GM12878 (cell line): ENCODE measurements around the gene SEMA3C. TPM values are rescaled to one million over a fixed set of nuclear protein-coding genes. Genes with fewer than 3 reads are reported as not detected.

Experiments
- ATAC-seq: fragments of 200-7000 bp; cut with Tn5 transposase; 3 replicates; pipeline ENCODE4 v1.9.1; 2020; ENCODE audit warnings: mild to moderate bottlenecking, moderate library complexity
- BruUV-seq: library from RNA; stranded (reverse); fragments of 400-500 nt; replicated peaks from 2 replicates; lab custom pipeline; 2021; lab: Mats Ljungman, UMichigan
- CTCF ChIA-PET: fragments of 300-600 bp; sonication (Branson Sonifier 250); formaldehyde crosslinking; extraction: SDS; loops from one replicate; lab custom pipeline; 2021; ENCODE audit warnings: inconsistent platforms; lab: Yijun Ruan, JAX
- POLR2A ChIA-PET: fragments of 350-600 bp; formaldehyde crosslinking; extraction: SDS; loops from one replicate; lab custom pipeline; 2021; ENCODE audit warnings: inconsistent platforms; lab: Charles Lee
- RAD21 ChIA-PET: fragments of 300-600 bp; sonication (Branson Sonifier 250); formaldehyde crosslinking; loops from one replicate; lab custom pipeline; 2023; ENCODE audit warnings: antibody characterized with exemption; ENCODE audit not compliant: unreplicated experiment; lab: Charles Lee
- SMC1A ChIA-PET: fragments of 300-600 bp; sonication (Branson Sonifier 250); formaldehyde crosslinking; loops from one replicate; lab custom pipeline; 2023; ENCODE audit not compliant: unreplicated experiment, uncharacterized antibody; lab: Charles Lee
- DNase-seq: peaks from one replicate; pipeline ENCODE4 v3.0.0-alpha.2; 2011; ENCODE audit warnings: low read depth, low spot score
- FAIRE-seq: peaks from 3 replicates; lab custom pipeline; 2011; peaks lifted over from hg19 to GRCh38; lab: Jason Lieb, UNC
- H2AFZ ChIP-seq: 2 replicates; pipeline ENCODE4 v1.6.0; 2011; ENCODE audit warnings: low read depth, low read length, control low read depth; ENCODE audit not compliant: control insufficient read depth
- H3K27ac ChIP-seq: 2 replicates; pipeline ENCODE4 v1.5.1; 2011; ENCODE audit warnings: control low read depth; ENCODE audit not compliant: control insufficient read depth, insufficient read depth
- H3K27me3 ChIP-seq, 2 experiments: replicated peaks in 1 of 2; 2 replicates each; pipeline versions ENCODE4 v1.6.0 to v1.6.1; 2011; ENCODE audit warnings: low read length in 1 of 2; ENCODE audit not compliant: control insufficient read depth in 2 of 2, insufficient read depth in 2 of 2
- H3K36me3 ChIP-seq, 2 experiments: 2 replicates each; pipeline ENCODE4 v1.5.1; 2011; ENCODE audit warnings: low read length in 1 of 2; ENCODE audit not compliant: control insufficient read depth in 2 of 2, insufficient read depth in 2 of 2
- H3K4me1 ChIP-seq: 2 replicates; pipeline ENCODE4 v1.6.1; 2011; ENCODE audit warnings: mild to moderate bottlenecking, low read length, moderate library complexity, mixed read lengths; ENCODE audit not compliant: control insufficient read depth, insufficient read depth
- H3K4me2 ChIP-seq: 2 replicates; pipeline ENCODE4 v1.6.0; 2011; ENCODE audit warnings: control low read depth; ENCODE audit not compliant: control insufficient read depth, insufficient read depth
- H3K4me3 ChIP-seq: fragments of 200-600 bp; sonication (generic); 2 replicates; pipeline ENCODE4 v1.5.1; 2016
- H3K79me2 ChIP-seq: 2 replicates; pipeline ENCODE4 v1.6.0; 2011; ENCODE audit warnings: low read length; ENCODE audit not compliant: control insufficient read depth, insufficient read depth
- H3K9ac ChIP-seq: 2 replicates; pipeline ENCODE4 v1.8.0; 2011; ENCODE audit warnings: low read length, control low read depth, mixed read lengths; ENCODE audit not compliant: control insufficient read depth, insufficient read depth
- H3K9me3 ChIP-seq: replicated peaks from 3 replicates; pipeline ENCODE4 v1.5.1; 2011; ENCODE audit warnings: mild to moderate bottlenecking, low read length; ENCODE audit not compliant: control insufficient read depth, insufficient read depth
- H4K20me1 ChIP-seq: 2 replicates; pipeline ENCODE4 v1.6.0; 2011; ENCODE audit not compliant: control insufficient read depth, insufficient read depth
- BCLAF1 ChIP-seq: fragments of 450-650 bp; IDR thresholded peaks from 2 replicates; pipeline ENCODE4 v1.6.1; 2017; ENCODE audit warnings: antibody characterized with exemption, mild to moderate bottlenecking, moderate library complexity
- CBFB ChIP-seq: IDR thresholded peaks from 2 replicates; pipeline ENCODE4 v1.6.1; 2016; ENCODE audit warnings: antibody characterized with exemption, low read depth
- E4F1 ChIP-seq: fragments of 450-650 bp; IDR thresholded peaks from 2 replicates; pipeline ENCODE4 v1.6.1; 2018; ENCODE audit warnings: borderline replicate concordance, mild to moderate bottlenecking; ENCODE audit not compliant: partially characterized antibody
- ESRRA ChIP-seq: IDR thresholded peaks from 2 replicates; pipeline ENCODE4 v1.6.1; 2012; ENCODE audit warnings: mild to moderate bottlenecking, low read length, improper control_type of control experiment
- HCFC1 ChIP-seq: fragments of 150-350 bp; IDR thresholded peaks from 2 replicates; pipeline ENCODE4 v1.6.1; 2014; ENCODE audit warnings: low read length
- NFYA ChIP-seq: IDR thresholded peaks from 2 replicates; pipeline ENCODE4 v1.6.1; 2011; ENCODE audit warnings: low read depth, mild to moderate bottlenecking, low read length, improper control_type of control experiment, borderline replicate concordance
- NKRF ChIP-seq: fragments of 450-650 bp; conservative IDR thresholded peaks from 2 replicates; pipeline ENCODE4 v1.6.1; 2017; ENCODE audit warnings: mild to moderate bottlenecking, moderate library complexity
- SMAD5 ChIP-seq: IDR thresholded peaks from 2 replicates; pipeline ENCODE4 v1.6.1; 2016; ENCODE audit warnings: antibody characterized with exemption, low read depth
- SMARCA5 ChIP-seq: fragments of 450-650 bp; IDR thresholded peaks from 2 replicates; pipeline ENCODE4 v1.6.1; 2017; ENCODE audit warnings: mild to moderate bottlenecking
- SP1 ChIP-seq: IDR thresholded peaks from one replicate; pipeline ENCODE4 v1.6.1; 2011; ENCODE audit warnings: low read depth, low read length
- SPI1 ChIP-seq: IDR thresholded peaks from 2 replicates; pipeline ENCODE4 v1.6.1; 2011; ENCODE audit warnings: low read depth, mild to moderate bottlenecking, low read length, moderate library complexity, borderline replicate concordance; ENCODE audit not compliant: insufficient read depth
- SREBF2 ChIP-seq: IDR thresholded peaks from 2 replicates; pipeline ENCODE4 v1.6.1; 2012; ENCODE audit warnings: mild to moderate bottlenecking, low read length
- STAT3 ChIP-seq: IDR thresholded peaks from 2 replicates; pipeline ENCODE4 v1.6.1; 2011; ENCODE audit warnings: low read depth, low read length, improper control_type of control experiment
- ZNF622 ChIP-seq: fragments of 450-650 bp; IDR thresholded peaks from 2 replicates; pipeline ENCODE4 v1.6.1; 2017; ENCODE audit warnings: mild to moderate bottlenecking, inconsistent platforms
- WGBS: methylation state at CpG from one replicate; pipeline ENCODE4 v1.1.6; 2016; ENCODE audit warnings: low lambda C conversion rate; ENCODE audit not compliant: insufficient replicate concordance, insufficient coverage; ENCODE audit errors: missing lambda C conversion rate; 5-methylcytosine and 5-hydroxymethylcytosine counted together
- in situ Hi-C: fragments of 300-500 bp; cut with MboI; formaldehyde crosslinking; loops from 9 replicates; pipeline ENCODE4 v1.14.3; 2018; ENCODE audit warnings: mixed read lengths
- intact Hi-C: fragments of 100-400 bp; cut with micrococcal nuclease; formaldehyde crosslinking; loops from one replicate; pipeline ENCODE4 v1.14.2; 2022; ENCODE audit not compliant: unreplicated experiment
- polyA plus RNA-seq, 11 experiments: library from polyadenylated mRNA; depleted of rRNA in 4 of 11; unstranded in 6 of 11; stranded (reverse) in 5 of 11; fragments of >200 nt; fragmentation: Nextera tagmentation in 4 of 11; fragmentation: Illumina TruSeq in 1 of 11; extraction: Ambion mirVana in 4 of 11; extraction: Trizol in 1 of 11; gene quantifications; 1 replicate in 1 of 11; 2 replicates in 10 of 11; pipeline versions ENCODE4 v1.2.1 to v1.2.3, GENCODE V29; 2011 to 2016; ENCODE audit warnings: inconsistent platforms in 2 of 11, missing spikeins in 2 of 11, low read depth in 1 of 11
- total RNA-seq, 4 experiments: library from RNA; depleted of rRNA in 3 of 4; stranded (reverse); fragments of >200 nt in 3 of 4; fragmentation: Illumina TruSeq in 1 of 4; extraction: Trizol in 1 of 4; gene quantifications; 2 replicates each; pipeline versions ENCODE4 v1.2.1 to v1.2.3, GENCODE V29; 2013 to 2021

The SEMA3C gene
- total and polyA plus RNA-seq, 10 of the 15 experiments (the other 5 are each of a cell fraction or from before 2014, with no cell fraction given), result 0.01 to 0.41 (median 0.11) TPM; not detected in 6

GRCh38 chr7:80785961-80786536, 132.8 kb downstream of the SEMA3C start:
- FAIRE-seq (no peak), ATAC-seq (no peak), DNase-seq (no peak)
- 42% methylated on average over 3 of the region's 3 CpGs for WGBS
- no TSS peak for BruUV-seq
- no peaks in the 10 kb centered on the region for H3K36me3 ChIP-seq
- ChIA-PET CTCF (no interaction called here), POLR2A (no interaction called here), RAD21 (no interaction called here), SMC1A (no interaction called here)
- H3K27me3 ChIP-seq, result no peaks in the 10 kb centered on the region
- no peaks in the 10 kb centered on the region for H3K79me2 ChIP-seq
- no peak overlapping the region for H3K4me2 ChIP-seq
- H3K9ac ChIP-seq, result no peak overlapping the region
- H3K4me3 ChIP-seq, result no peak overlapping the region
- no peaks in the 10 kb centered on the region for H3K9me3 ChIP-seq
- no peaks in the 10 kb centered on the region for H4K20me1 ChIP-seq
- no peak overlapping the region for H3K27ac ChIP-seq
- intact Hi-C loops, result no loop called here
- in situ Hi-C loops, result no loop called here
- no peaks in the 10 kb centered on the region for H3K4me1 ChIP-seq
- H2AFZ ChIP-seq, result no peak overlapping the region
- TF ChIP-seq SP1 (no peak), SREBF2 (no peak), HCFC1 (no peak), E4F1 (no peak), STAT3 (no peak), ZNF622 (no peak), SPI1 (no peak), CBFB (no peak), ESRRA (no peak), BCLAF1 (no peak), SMARCA5 (no peak), SMAD5 (no peak), NKRF (no peak), NFYA (no peak)
